ENCODE results near the gene ZNFX1. TPM values are rescaled to one million over a fixed set of nuclear protein-coding genes. Genes with fewer than 3 reads are reported as not detected.
A peak's percentile ranks its signal among the peaks of the same experiment; 100 is the strongest.
"Not testable (repeated sequence)": the region's sequence is repeated elsewhere in the genome, so short reads cannot be mapped to it uniquely, and the experiment has no call there.

Gene ZNFX1
- total RNA-seq, 1 experiment from 2014 or later: 13.3 TPM

DNA sequence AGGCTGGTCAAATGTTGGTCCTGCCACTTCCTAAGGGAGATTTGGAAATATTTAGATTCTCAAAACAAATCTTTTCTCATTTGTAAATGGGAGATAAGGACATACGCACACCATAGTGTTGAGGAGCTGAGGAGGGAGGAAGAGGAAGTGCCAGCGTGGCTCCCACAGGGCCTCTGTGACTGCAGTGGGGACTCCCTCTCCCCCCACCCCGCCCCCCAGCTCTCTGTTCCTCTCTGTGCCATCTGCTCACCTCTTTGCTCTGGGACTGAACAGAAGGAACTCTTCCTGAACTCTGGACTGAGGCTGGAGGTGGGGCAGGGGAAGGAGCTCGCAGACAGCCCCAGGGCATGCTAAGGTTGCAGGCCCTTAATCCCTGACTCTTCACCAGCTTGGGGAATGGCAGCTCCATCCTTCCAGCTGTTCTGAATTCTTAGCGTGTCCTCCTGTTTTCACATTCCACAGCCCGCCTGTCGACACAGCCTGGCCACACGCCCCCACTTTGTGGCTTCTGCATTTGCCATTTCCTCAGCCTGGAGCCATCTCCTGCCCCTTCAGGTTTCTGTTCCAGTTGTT lies 47.2 kb downstream of the ZNFX1 start:
- in situ Hi-C loops (cut with HindIII; ENCODE audit: low pct_unique_long_range_greater_than_20kb, low sequenced_read_pairs): no loop called here
- DNase-seq (ENCODE audit: low read depth): no peak

GRCh38 chr20:49230021-49230420 lies 47.8 kb downstream of the ZNFX1 start:
- no peak for DNase-seq (ENCODE audit: low read depth)
- in situ Hi-C loops (cut with HindIII; ENCODE audit: low pct_unique_long_range_greater_than_20kb, low sequenced_read_pairs): no loop called here

DNA sequence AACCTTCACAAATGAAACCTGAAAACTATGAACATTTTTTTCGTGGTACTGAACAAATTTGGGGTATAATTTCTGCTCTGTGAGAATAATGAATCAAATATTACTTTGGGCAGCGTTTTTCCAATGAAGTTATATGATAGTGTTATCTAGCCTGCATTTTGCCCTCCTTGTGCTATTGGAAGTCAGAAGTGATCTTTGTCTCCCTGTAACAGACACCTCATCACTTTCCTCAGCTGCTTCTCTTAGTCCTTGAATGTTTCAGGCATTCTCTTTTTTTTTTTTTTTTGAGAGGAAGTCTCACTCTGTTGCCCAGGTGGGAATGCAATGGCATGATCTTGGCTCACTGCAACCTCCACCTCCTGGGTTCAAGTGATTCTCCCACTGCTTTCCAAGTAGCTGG lies 48.5 kb downstream of the ZNFX1 start:
- DNase-seq (ENCODE audit: low read depth): no peak
- in situ Hi-C loops (cut with HindIII; ENCODE audit: low pct_unique_long_range_greater_than_20kb, low sequenced_read_pairs): no loop called here

DNA sequence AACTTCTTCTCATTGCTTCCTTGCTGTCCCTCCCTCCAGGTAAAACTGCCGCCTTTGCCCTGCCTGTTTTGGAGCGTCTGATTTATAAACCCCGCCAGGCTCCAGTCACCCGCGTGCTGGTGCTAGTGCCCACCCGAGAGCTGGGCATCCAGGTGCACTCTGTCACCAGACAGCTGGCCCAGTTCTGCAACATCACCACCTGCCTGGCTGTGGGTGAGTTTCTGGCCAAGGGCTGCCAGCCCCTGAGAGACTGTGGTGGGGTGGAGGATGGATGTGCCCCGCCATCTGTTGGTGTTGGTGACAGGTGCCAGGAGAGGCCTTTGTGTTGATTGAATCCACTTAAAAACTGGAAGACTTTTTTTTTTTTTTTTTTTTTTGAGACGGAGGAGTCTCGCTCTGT lies 49.2 kb downstream of the ZNFX1 start:
- in situ Hi-C loops (cut with HindIII; ENCODE audit: low pct_unique_long_range_greater_than_20kb, low sequenced_read_pairs): no loop called here
- no peak for DNase-seq (ENCODE audit: low read depth)

- no peak for DNase-seq (ENCODE audit: low read depth)
- in situ Hi-C loops (cut with HindIII; ENCODE audit: low pct_unique_long_range_greater_than_20kb, low sequenced_read_pairs): no loop called here
Observed at GRCh38 chr20:49225896-49226295, 52.0 kb downstream of the ZNFX1 start.

DNA sequence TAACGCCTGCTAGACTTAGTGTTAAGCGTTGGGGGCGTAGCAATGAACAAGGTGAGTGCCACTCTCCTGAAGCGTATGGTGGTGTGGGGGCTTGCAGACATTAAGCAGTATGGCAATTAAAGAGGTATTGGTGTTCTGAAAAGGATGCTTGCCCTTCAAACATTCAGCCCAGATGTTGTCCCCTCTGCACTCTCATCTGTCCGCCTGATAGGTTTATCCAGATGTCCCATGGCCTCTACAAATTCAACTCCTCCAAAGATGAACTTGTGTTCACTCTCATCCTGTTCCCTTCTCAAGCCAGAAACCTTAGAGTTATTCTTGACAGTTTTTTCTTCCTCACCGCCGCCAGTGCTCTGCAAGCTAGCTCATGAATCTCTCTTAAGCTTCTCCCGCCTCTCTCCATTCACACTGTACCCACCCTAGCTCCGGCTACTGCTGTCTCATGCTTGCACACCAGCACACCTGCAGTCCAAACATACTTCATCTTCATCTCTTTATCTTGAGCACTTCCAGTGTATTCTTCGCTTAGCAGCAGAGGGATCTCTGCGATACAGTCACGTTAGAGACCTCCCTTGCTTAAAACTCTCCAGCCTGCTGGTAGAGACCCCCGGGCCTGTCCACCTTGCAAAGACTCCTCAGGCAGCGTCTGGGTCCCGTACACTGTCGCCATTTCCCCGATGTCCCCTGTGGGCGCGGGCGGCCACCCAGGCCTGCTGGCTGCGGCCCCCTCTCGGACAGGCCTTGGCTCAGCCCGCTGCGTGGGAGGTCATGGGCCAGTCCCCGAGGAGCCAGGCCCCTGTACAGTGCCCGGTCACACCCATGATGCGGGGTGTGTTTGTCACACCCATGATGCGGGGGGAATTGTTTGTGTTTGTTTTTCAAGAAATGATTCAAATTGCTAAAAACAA lies 57.7 kb downstream of the ZNFX1 start:
- no peak for DNase-seq (ENCODE audit: low read depth)
- in situ Hi-C loops (cut with HindIII; ENCODE audit: low pct_unique_long_range_greater_than_20kb, low sequenced_read_pairs): no loop called here

DNA sequence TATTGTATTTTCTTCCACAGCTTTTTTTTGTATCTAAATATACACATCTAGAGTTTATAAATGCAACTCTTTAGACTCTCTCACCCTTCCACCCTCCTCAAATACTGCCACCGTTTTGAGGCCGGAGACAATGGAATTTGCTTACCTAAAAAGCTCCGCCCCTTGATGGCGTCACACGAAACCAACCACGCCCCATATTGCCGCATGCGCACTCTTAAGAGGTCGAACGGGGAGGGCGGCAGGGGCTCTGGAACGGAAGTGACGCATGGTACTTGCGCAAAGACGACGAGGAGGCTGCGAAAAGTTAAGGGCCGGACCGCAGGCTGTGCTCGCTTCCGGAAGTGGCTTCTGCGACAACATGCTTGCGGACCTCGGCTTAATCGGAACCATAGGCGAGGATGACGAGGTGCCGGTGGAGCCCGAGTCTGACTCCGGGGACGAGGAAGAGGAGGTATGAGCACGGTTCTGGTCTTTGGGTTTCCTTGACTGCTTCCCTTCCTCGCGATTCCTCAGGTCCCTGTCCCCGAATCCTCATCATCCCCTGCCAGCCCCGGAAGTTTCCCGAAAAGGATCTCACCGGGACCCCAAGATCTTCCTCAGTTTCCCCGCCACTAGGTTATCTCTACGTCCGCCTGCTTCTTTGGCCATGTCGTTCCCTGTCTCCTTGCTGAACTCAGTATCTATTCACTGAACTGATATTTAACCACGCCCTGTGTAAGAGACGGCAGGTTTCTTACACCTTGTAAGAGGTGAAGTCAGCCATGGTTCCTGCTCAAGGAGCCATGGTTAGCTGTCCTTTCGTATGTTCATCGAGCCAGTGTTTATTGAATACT lies 58.5 kb downstream of the ZNFX1 start, which contains the start of gene DDX27:
TSS of gene DDX27 (plus strand) at position 326 of the 833 bp plus-strand sequence. CDS start at position 359, 33 bp downstream.
- peak; percentile 96 for DNase-seq (ENCODE audit: low read depth)
- in situ Hi-C loops (cut with HindIII; ENCODE audit: low pct_unique_long_range_greater_than_20kb, low sequenced_read_pairs): no loop called here

- DNase-seq (ENCODE audit: low read depth); in situ Hi-C loops (cut with HindIII; ENCODE audit: low pct_unique_long_range_greater_than_20kb, low sequenced_read_pairs): not testable (repeated sequence)
Observed at GRCh38 chr20:49218739-49219090, 59.1 kb downstream of the ZNFX1 start.

DNA sequence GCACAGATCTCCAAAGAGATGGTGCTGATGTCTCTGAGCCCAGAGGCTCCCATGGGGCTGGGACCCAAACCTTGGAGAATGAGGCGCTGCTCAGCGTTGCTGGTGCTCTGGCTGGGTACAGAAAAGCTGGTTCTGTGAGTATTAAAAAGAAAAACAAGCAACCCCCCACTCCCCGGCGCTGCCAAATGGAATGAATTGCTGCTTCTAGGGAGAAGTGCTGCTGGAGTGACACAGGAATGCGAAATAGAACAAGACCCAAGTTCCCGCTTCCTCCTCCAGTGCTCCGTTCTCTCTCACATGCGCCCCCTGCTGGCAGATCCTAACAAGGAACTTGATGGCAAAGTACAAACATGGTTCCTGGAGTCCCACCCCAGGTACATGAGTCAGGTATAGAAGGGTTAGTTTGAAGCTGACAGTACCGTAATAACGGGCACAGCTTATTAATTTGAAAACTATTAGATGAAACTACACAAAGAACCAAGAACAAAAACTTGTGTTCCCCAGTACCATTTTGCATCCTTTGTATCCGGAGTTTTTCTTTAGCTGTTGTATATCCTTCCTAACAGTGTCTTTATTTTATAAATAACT lies 60.8 kb downstream of the ZNFX1 start:
- in situ Hi-C loops (cut with HindIII; ENCODE audit: low pct_unique_long_range_greater_than_20kb, low sequenced_read_pairs): no loop called here
- DNase-seq (ENCODE audit: low read depth): peak; percentile 91

DNA sequence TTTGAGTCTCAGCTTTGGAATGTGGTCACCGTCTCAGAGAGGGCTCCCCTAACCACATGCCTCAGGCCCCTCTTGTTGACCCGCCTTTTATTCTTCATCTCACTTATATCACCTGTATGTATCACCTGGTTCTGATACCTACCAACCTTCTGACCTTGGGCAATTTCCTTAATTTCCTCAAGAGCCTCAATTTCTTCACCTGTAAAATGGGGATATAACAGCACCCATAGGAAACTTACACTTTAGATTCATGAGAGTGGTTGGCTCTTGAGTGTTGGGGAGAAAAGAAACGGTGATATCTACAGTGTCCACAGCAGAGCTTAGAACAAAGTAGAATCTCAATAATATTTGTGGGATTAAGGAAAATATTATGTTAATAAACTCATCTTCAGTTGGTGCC lies 62.6 kb downstream of the ZNFX1 start:
- in situ Hi-C loops (cut with HindIII; ENCODE audit: low pct_unique_long_range_greater_than_20kb, low sequenced_read_pairs): no loop called here
- DNase-seq (ENCODE audit: low read depth): no peak

GRCh38 chr20:49214571-49214970 lies 63.3 kb downstream of the ZNFX1 start:
- DNase-seq (ENCODE audit: low read depth): no peak
- in situ Hi-C loops (cut with HindIII; ENCODE audit: low pct_unique_long_range_greater_than_20kb, low sequenced_read_pairs): no loop called here

GRCh38 chr20:49210757-49211110 lies 67.1 kb downstream of the ZNFX1 start:
- in situ Hi-C loops (cut with HindIII; ENCODE audit: low pct_unique_long_range_greater_than_20kb, low sequenced_read_pairs): no loop called here

GRCh38 chr20:49210101-49210756 lies 67.6 kb downstream of the ZNFX1 start:
- no peak for DNase-seq (ENCODE audit: low read depth)
- in situ Hi-C loops (cut with HindIII; ENCODE audit: low pct_unique_long_range_greater_than_20kb, low sequenced_read_pairs): no loop called here

More at GRCh38 chr20:49210757-49211110, 67.1 kb downstream of the ZNFX1 start:
- no peak for DNase-seq (ENCODE audit: low read depth)

DNA sequence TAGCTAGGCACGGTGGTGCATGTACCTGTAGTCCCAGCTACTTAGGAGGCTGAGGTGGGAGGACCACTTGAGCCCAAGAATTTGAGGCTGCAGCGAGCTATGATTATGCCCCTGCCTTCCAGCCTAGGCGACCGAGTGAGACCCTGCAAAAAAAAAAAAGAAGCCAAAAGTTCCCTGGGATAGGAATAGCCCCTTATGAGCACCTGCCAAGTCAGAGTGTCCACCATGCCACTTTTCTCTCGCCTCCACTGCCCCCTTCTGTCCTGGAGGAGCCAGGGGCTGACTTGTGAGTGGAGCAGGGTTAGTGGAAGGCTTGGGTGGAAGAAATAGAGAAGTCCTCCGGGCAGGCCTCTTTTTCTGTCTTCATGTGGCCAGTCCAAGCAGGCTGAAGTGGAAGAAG lies 70.8 kb downstream of the ZNFX1 start:
- no peak for DNase-seq (ENCODE audit: low read depth)
- in situ Hi-C loops (cut with HindIII; ENCODE audit: low pct_unique_long_range_greater_than_20kb, low sequenced_read_pairs): no loop called here

DNA sequence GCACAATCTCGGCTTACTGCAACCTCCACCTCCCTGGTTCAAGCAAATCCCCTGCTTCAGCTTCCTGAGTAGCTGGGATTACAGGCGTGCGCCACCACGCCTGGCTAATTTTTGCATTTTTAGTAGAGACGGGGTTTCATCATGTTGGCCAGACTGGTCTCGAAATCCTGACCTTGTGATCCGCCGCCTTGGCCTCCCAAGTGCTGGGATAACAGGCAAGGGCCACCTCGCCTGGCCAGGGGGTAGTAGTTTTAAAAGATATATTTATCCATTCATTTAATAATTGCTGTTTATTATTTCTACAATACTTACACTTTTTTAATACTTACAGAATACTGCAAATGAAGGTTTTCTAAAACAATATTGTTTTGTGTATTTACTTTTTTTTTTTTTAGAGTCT lies 74.1 kb downstream of the ZNFX1 start:
- in situ Hi-C loops (cut with HindIII; ENCODE audit: low pct_unique_long_range_greater_than_20kb, low sequenced_read_pairs): no loop called here
- DNase-seq (ENCODE audit: low read depth): no peak

GRCh38 chr20:49203011-49203410 lies 74.8 kb downstream of the ZNFX1 start:
- in situ Hi-C loops (cut with HindIII; ENCODE audit: low pct_unique_long_range_greater_than_20kb, low sequenced_read_pairs): no loop called here
- DNase-seq (ENCODE audit: low read depth): no peak

- in situ Hi-C loops (cut with HindIII; ENCODE audit: low pct_unique_long_range_greater_than_20kb, low sequenced_read_pairs): no loop called here
- no peak for DNase-seq (ENCODE audit: low read depth)
Observed at GRCh38 chr20:49199729-49200293, 78.0 kb downstream of the ZNFX1 start.

Data from Caki2 (cell line).